PFSK-1 (cell line): ENCODE data around the gene SMCO4.

Source experiments
- FOXP2 ChIP-seq: optimal IDR thresholded peaks from 2 replicates; pipeline ENCODE3; 2011; ENCODE audit warnings: borderline replicate concordance, control low read depth, inconsistent platforms; ENCODE audit not compliant: insufficient read depth; ENCODE audit errors: extremely low read length, extremely low read depth
- POLR2AphosphoS5 ChIP-seq: IDR thresholded peaks from 2 replicates; pipeline ENCODE4 v1.6.1; 2012; ENCODE audit warnings: low read depth, mild to moderate bottlenecking, control low read depth, low read length, moderate library complexity
- REST ChIP-seq, 2 experiments: IDR thresholded peaks; 2 replicates each; pipeline versions ENCODE4 v1.6.1 to v1.8.0; 2011 to 2012; ENCODE audit warnings: low read depth in 2 of 2, low read length in 2 of 2, control low read depth in 1 of 2, inconsistent platforms in 1 of 2, mild to moderate bottlenecking in 1 of 2, moderate library complexity in 1 of 2; ENCODE audit not compliant: insufficient read depth in 1 of 2
- SIN3A ChIP-seq: IDR thresholded peaks from 2 replicates; pipeline ENCODE4 v1.6.1; 2012; ENCODE audit warnings: mild to moderate bottlenecking, low read length, moderate library complexity, borderline replicate concordance; ENCODE audit not compliant: insufficient read depth
- TAF1 ChIP-seq: IDR thresholded peaks from 2 replicates; pipeline ENCODE4 v1.6.1; 2012; ENCODE audit warnings: low read length, control low read depth, borderline replicate concordance; ENCODE audit not compliant: insufficient read depth

SMCO4 gene

GRCh38 chr11:93572621-93573020 is 29.4 kb upstream of the SMCO4 start:
- no peak for TF ChIP-seq SIN3A
- no peak for TF ChIP-seq POLR2AphosphoS5
- TF ChIP-seq REST (IDR thresholded peaks at IDR 0.05; ENCODE audit: insufficient read depth in 1 of 2, low read depth in 2 of 2, low read length in 2 of 2) = no peak
- TF ChIP-seq TAF1 = no peak
- TF ChIP-seq FOXP2 = no peak

- TF ChIP-seq REST (IDR thresholded peaks at IDR 0.05; ENCODE audit: insufficient read depth in 1 of 2, low read depth in 2 of 2, low read length in 2 of 2) (no peak), FOXP2 (no peak), POLR2AphosphoS5 (no peak), SIN3A (no peak), TAF1 (no peak)
These were observed 29.0 kb upstream of the SMCO4 start for GRCh38 chr11:93572171-93572570.

- TF ChIP-seq TAF1 = no peak
- TF ChIP-seq REST (IDR thresholded peaks at IDR 0.05; ENCODE audit: insufficient read depth in 1 of 2, low read depth in 2 of 2, low read length in 2 of 2) = no peak
- no peak for TF ChIP-seq POLR2AphosphoS5
- no peak for TF ChIP-seq SIN3A
- no peak for TF ChIP-seq FOXP2
These were observed 28.4 kb upstream of the SMCO4 start for GRCh38 chr11:93571612-93572011.

- TF ChIP-seq POLR2AphosphoS5 (no peak), REST (IDR thresholded peaks at IDR 0.05; ENCODE audit: insufficient read depth in 1 of 2, low read depth in 2 of 2, low read length in 2 of 2) (no peak), FOXP2 (no peak), TAF1 (no peak), SIN3A (no peak)
These were observed 27.7 kb upstream of the SMCO4 start for GRCh38 chr11:93570759-93571413.

GRCh38 chr11:93569496-93569895 is 26.3 kb upstream of the SMCO4 start:
- TF ChIP-seq SIN3A (no peak), FOXP2 (no peak), POLR2AphosphoS5 (no peak), TAF1 (no peak), REST (IDR thresholded peaks at IDR 0.05; ENCODE audit: insufficient read depth in 1 of 2, low read depth in 2 of 2, low read length in 2 of 2) (no peak)
